ENCODE results near the gene NFIA.

The NFIA gene

DNA sequence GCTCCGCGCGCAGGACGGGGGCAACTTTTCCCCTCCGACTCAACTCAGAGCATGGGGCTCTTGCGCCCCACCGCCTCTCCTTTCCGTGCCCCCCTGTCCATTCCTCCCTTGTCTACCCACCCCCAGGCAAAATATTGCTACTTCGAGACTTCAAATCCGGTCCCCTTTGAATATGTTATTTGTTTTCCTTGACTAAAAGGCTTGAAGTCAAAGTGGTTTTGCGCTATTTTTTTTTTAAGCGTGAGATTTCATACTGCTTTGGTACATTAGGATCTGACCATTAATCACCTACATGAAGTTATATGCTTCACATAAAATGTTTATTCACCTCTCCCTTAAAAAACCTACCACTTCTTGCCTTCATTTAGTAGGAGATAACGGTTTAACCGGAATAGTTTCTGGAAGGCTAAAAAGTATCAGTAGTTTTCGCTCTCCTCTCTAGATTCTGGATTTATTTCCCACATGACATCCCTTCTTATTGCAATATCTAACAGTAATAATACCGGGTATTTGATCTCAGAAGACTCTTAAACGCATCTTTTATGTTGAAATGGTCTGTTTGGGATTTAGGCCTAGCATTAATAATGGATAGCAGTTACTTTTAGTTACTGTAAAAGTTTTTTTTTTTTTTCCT, 1.6 kb downstream of the NFIA start:
- Histone ChIP-seq H3K4ac (ENCODE audit: low read depth in 1 of 2, low read length in 2 of 2) (no peak overlapping the region), H2BK120ac (ENCODE audit: low read depth, low read length) (no peak overlapping the region), H3K4me2 (ENCODE audit: low read length, poor library complexity, severe bottlenecking) (peak overlapping the region; percentile 96), H3K27me3 (ENCODE audit: control insufficient read depth in 1 of 2, insufficient read depth in 1 of 2, low read length in 2 of 2) (no peaks in the 10 kb centered on the region), H2BK12ac (ENCODE audit: low read length in 2 of 2) (no peak overlapping the region), H4K91ac (ENCODE audit: low read length) (no peak overlapping the region), H2AFZ (ENCODE audit: low read depth, low read length) (no peak overlapping the region), H3K14ac (ENCODE audit: low read length in 2 of 2) (no peak overlapping the region), H3K79me1 (replicated peaks; ENCODE audit: low read length, poor library complexity, severe bottlenecking) (peaks cover 9% of the 10 kb centered on the region), H2BK15ac (ENCODE audit: low read depth, poor library complexity, severe bottlenecking) (peak overlapping the region; percentile 89), H3K27ac (ENCODE audit: low read length, poor library complexity, severe bottlenecking) (no peak overlapping the region), H3K4me3 (ENCODE audit: insufficient read depth in 1 of 2, low read depth in 1 of 2, low read length in 2 of 2) (peak overlapping the region; percentile 79 to 90), H3K4me1 (ENCODE audit: control insufficient read depth, insufficient read depth, low read depth, low read length) (no peaks in the 10 kb centered on the region), H3K9me3 (ENCODE audit: control insufficient read depth, low read length) (no peaks in the 10 kb centered on the region), H3K9ac (ENCODE audit: low read length) (peak overlapping the region; percentile 93), H2BK5ac (ENCODE audit: low read depth, low read length, poor library complexity, severe bottlenecking) (no peak overlapping the region), H4K8ac (ENCODE audit: low read length) (no peak overlapping the region), H3K23ac (ENCODE audit: low read length in 2 of 2) (peak overlapping the region in 1 of 2 experiments; percentile 72), H3K18ac (ENCODE audit: low read depth in 1 of 2, low read length in 2 of 2) (peak overlapping the region; percentile 69 to 75), H2AK5ac (ENCODE audit: low read length, severe bottlenecking) (no peak overlapping the region), H3K36me3 (ENCODE audit: control insufficient read depth in 1 of 2, insufficient read depth in 2 of 2, low read depth in 1 of 2, low read length in 2 of 2) (peaks cover 4 to 8% of the 10 kb centered on the region in 2 experiments)
- peak; percentile 24 for DNase-seq
- 82% methylated on average over 3 of the region's 17 CpGs for WGBS

DNA sequence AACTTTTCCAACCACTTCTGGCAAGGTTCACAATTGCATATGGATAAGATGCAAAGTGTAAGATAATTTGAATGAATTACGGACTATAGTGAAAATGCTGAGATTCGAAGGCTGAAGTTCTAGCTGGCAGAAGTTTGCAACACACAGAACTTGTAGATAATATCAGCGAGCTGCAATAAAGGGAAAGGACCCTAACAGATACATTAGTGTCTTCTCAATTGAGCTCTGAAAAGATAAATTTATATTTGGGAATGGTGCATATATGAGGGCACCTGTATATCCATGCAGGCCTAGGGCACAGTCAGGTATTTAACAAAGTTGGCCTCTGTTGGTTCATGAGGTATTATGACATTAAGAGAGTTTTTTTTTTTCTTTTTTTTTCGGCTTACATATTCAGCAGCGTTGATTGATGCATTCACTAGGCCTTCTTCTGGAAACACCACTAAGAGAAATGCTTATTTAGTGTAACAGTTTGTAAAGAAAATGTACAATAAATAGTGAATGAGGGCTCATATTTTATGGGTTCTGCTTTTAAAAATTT, 2.2 kb downstream of the NFIA start:
- no peak overlapping the region for H2BK120ac ChIP-seq (ENCODE audit: low read depth, low read length)
- H3K27me3 ChIP-seq (ENCODE audit: control insufficient read depth in 1 of 2, insufficient read depth in 1 of 2, low read length in 2 of 2): no peaks in the 10 kb centered on the region
- no peak overlapping the region for H3K4me2 ChIP-seq (ENCODE audit: low read length, poor library complexity, severe bottlenecking)
- H3K9ac ChIP-seq (ENCODE audit: low read length): peak overlapping the region; percentile 93
- H3K4me1 ChIP-seq (ENCODE audit: control insufficient read depth, insufficient read depth, low read depth, low read length): no peaks in the 10 kb centered on the region
- H4K91ac ChIP-seq (ENCODE audit: low read length): no peak overlapping the region
- DNase-seq: no peak
- H3K79me1 ChIP-seq (replicated peaks; ENCODE audit: low read length, poor library complexity, severe bottlenecking): peaks cover 9% of the 10 kb centered on the region
- H2BK12ac ChIP-seq (ENCODE audit: low read length in 2 of 2): no peak overlapping the region
- no peak overlapping the region for H3K18ac ChIP-seq (ENCODE audit: low read depth in 1 of 2, low read length in 2 of 2)
- 94% methylated on average over 3 of the region's 5 CpGs for WGBS
- no peak overlapping the region for H3K23ac ChIP-seq (ENCODE audit: low read length in 2 of 2)
- no peaks in the 10 kb centered on the region for H3K9me3 ChIP-seq (ENCODE audit: control insufficient read depth, low read length)
- no peak overlapping the region for H2BK5ac ChIP-seq (ENCODE audit: low read depth, low read length, poor library complexity, severe bottlenecking)
- H3K36me3 ChIP-seq (ENCODE audit: control insufficient read depth in 1 of 2, insufficient read depth in 2 of 2, low read depth in 1 of 2, low read length in 2 of 2): peaks cover 4 to 14% of the 10 kb centered on the region in 2 experiments
- H3K4me3 ChIP-seq (ENCODE audit: insufficient read depth in 1 of 2, low read depth in 1 of 2, low read length in 2 of 2): peak overlapping the region in 1 of 2 experiments; percentile 90
- H2BK15ac ChIP-seq (ENCODE audit: low read depth, poor library complexity, severe bottlenecking): no peak overlapping the region
- H3K4ac ChIP-seq (ENCODE audit: low read depth in 1 of 2, low read length in 2 of 2): no peak overlapping the region
- no peak overlapping the region for H3K14ac ChIP-seq (ENCODE audit: low read length in 2 of 2)
- H2AK5ac ChIP-seq (ENCODE audit: low read length, severe bottlenecking): no peak overlapping the region
- H3K27ac ChIP-seq (ENCODE audit: low read length, poor library complexity, severe bottlenecking): no peak overlapping the region
- H4K8ac ChIP-seq (ENCODE audit: low read length): no peak overlapping the region
- H2AFZ ChIP-seq (ENCODE audit: low read depth, low read length): no peak overlapping the region

GRCh38 chr1:61085206-61085982, 3.0 kb downstream of the NFIA start:
- H3K4me1 ChIP-seq (ENCODE audit: control insufficient read depth, insufficient read depth, low read depth, low read length): no peaks in the 10 kb centered on the region
- no peak overlapping the region for H4K91ac ChIP-seq (ENCODE audit: low read length)
- H4K8ac ChIP-seq (ENCODE audit: low read length): no peak overlapping the region
- no peak overlapping the region for H3K23ac ChIP-seq (ENCODE audit: low read length in 2 of 2)
- H3K9me3 ChIP-seq (ENCODE audit: control insufficient read depth, low read length): no peaks in the 10 kb centered on the region
- no peak overlapping the region for H3K4ac ChIP-seq (ENCODE audit: low read depth in 1 of 2, low read length in 2 of 2)
- H3K18ac ChIP-seq (ENCODE audit: low read depth in 1 of 2, low read length in 2 of 2): no peak overlapping the region
- H3K4me2 ChIP-seq (ENCODE audit: low read length, poor library complexity, severe bottlenecking): no peak overlapping the region
- no peak overlapping the region for H2BK12ac ChIP-seq (ENCODE audit: low read length in 2 of 2)
- H2BK5ac ChIP-seq (ENCODE audit: low read depth, low read length, poor library complexity, severe bottlenecking): no peak overlapping the region
- H2BK120ac ChIP-seq (ENCODE audit: low read depth, low read length): no peak overlapping the region
- no peak for DNase-seq
- peaks cover 9% of the 10 kb centered on the region for H3K79me1 ChIP-seq (replicated peaks; ENCODE audit: low read length, poor library complexity, severe bottlenecking)
- H3K14ac ChIP-seq (ENCODE audit: low read length in 2 of 2): no peak overlapping the region
- peaks cover 4 to 14% of the 10 kb centered on the region in 2 experiments for H3K36me3 ChIP-seq (ENCODE audit: control insufficient read depth in 1 of 2, insufficient read depth in 2 of 2, low read depth in 1 of 2, low read length in 2 of 2)
- no peaks in the 10 kb centered on the region for H3K27me3 ChIP-seq (ENCODE audit: control insufficient read depth in 1 of 2, insufficient read depth in 1 of 2, low read length in 2 of 2)
- H2AK5ac ChIP-seq (ENCODE audit: low read length, severe bottlenecking): no peak overlapping the region
- no CpG with 5 or more reads among the region's 3 CpGs for WGBS
- peak overlapping the region; percentile 93 for H3K9ac ChIP-seq (ENCODE audit: low read length)
- peak overlapping the region in 1 of 2 experiments; percentile 90 for H3K4me3 ChIP-seq (ENCODE audit: insufficient read depth in 1 of 2, low read depth in 1 of 2, low read length in 2 of 2)
- no peak overlapping the region for H2BK15ac ChIP-seq (ENCODE audit: low read depth, poor library complexity, severe bottlenecking)
- H2AFZ ChIP-seq (ENCODE audit: low read depth, low read length): no peak overlapping the region
- no peak overlapping the region for H3K27ac ChIP-seq (ENCODE audit: low read length, poor library complexity, severe bottlenecking)

DNA sequence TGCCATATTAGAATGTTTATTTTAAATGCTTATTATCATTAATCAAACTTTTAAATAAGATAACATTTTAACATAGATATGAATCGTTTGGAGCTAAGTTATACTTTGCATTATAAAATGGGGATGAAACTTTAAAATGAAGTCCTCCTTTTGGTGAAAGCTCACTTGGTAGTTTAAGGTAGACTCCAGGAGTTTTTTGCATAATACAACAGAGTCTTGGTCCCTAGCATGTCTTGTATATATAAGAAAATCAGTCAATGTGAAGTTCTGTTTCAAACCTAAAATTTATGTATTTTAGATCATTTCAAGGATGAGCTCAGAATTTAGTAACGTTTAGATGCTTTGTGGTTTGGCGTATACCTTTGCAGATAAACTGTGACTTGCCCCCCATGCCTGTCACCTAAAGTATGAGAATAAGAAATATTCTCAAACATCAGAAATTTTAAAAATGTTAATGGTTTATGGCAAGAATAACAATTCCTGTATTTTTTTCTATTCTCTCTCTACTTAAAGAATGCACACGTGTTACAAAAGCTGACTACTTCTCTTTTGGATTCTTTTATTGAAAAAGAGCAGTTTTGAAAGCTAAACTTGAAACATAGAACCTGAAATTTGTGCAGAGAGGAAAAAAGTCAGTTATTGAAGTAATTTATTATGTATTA, 3.8 kb downstream of the NFIA start:
- Histone ChIP-seq H4K8ac (ENCODE audit: low read length) (no peak overlapping the region), H3K27me3 (ENCODE audit: control insufficient read depth in 1 of 2, insufficient read depth in 1 of 2, low read length in 2 of 2) (no peaks in the 10 kb centered on the region), H3K18ac (ENCODE audit: low read depth in 1 of 2, low read length in 2 of 2) (no peak overlapping the region), H3K23ac (ENCODE audit: low read length in 2 of 2) (no peak overlapping the region), H3K4ac (ENCODE audit: low read depth in 1 of 2, low read length in 2 of 2) (no peak overlapping the region), H3K9ac (ENCODE audit: low read length) (peak overlapping the region; percentile 93), H3K4me3 (ENCODE audit: insufficient read depth in 1 of 2, low read depth in 1 of 2, low read length in 2 of 2) (peak overlapping the region in 1 of 2 experiments; percentile 90), H3K9me3 (ENCODE audit: control insufficient read depth, low read length) (no peaks in the 10 kb centered on the region), H3K36me3 (ENCODE audit: control insufficient read depth in 1 of 2, insufficient read depth in 2 of 2, low read depth in 1 of 2, low read length in 2 of 2) (peaks cover 4 to 14% of the 10 kb centered on the region in 2 experiments), H3K27ac (ENCODE audit: low read length, poor library complexity, severe bottlenecking) (no peak overlapping the region), H2BK12ac (ENCODE audit: low read length in 2 of 2) (no peak overlapping the region), H2AK5ac (ENCODE audit: low read length, severe bottlenecking) (no peak overlapping the region), H2BK5ac (ENCODE audit: low read depth, low read length, poor library complexity, severe bottlenecking) (no peak overlapping the region), H3K14ac (ENCODE audit: low read length in 2 of 2) (no peak overlapping the region), H3K4me1 (ENCODE audit: control insufficient read depth, insufficient read depth, low read depth, low read length) (no peaks in the 10 kb centered on the region), H3K79me1 (replicated peaks; ENCODE audit: low read length, poor library complexity, severe bottlenecking) (peaks cover 9% of the 10 kb centered on the region), H4K91ac (ENCODE audit: low read length) (no peak overlapping the region), H2BK15ac (ENCODE audit: low read depth, poor library complexity, severe bottlenecking) (no peak overlapping the region), H2BK120ac (ENCODE audit: low read depth, low read length) (no peak overlapping the region), H2AFZ (ENCODE audit: low read depth, low read length) (no peak overlapping the region), H3K4me2 (ENCODE audit: low read length, poor library complexity, severe bottlenecking) (no peak overlapping the region)
- no peak for DNase-seq
- 81% methylated on average over 2 of the region's 4 CpGs for WGBS

Data from mesenchymal stem cell (in vitro differentiated cells and primary cell).